ENCODE measurements around the gene PMS1. TPM values are rescaled to one million over a fixed set of nuclear protein-coding genes. Genes with fewer than 3 reads are reported as not detected.
A peak's percentile ranks its signal among the peaks of the same experiment; 100 is the strongest.

Gene PMS1
- total and polyA plus RNA-seq, 2 experiments from 2014 or later: 53.7 to 64.1 TPM

- Histone ChIP-seq H3K4me3 (peak overlapping the region; percentile 60; the same call in 1 of the 2 replicates), H3F3A (replicated peaks; ENCODE audit: low read depth) (no peaks in the 10 kb centered on the region)
- peaks cover 66% of the 10 kb centered on the region for H3K36me3 Mint-ChIP-seq (ENCODE audit: low read depth)
These were observed 2.0 kb upstream of the PMS1 start for GRCh38 chr2:189782221-189782671.

More at GRCh38 chr2:189782221-189782671, 2.0 kb upstream of the PMS1 start:
- Histone ChIP-seq H3K4me1 (ENCODE audit: insufficient read depth) (0 out of 2 replicates have a peak, but pooled peaks cover 5% of the 10 kb centered on the region), H3K79me2 (replicated peaks; ENCODE audit: insufficient read depth) (peaks cover 71% of the 10 kb centered on the region), H3K4me2 (peak overlapping the region; percentile 75), H3K27me3 (ENCODE audit: insufficient read depth) (no peaks in the 10 kb centered on the region), H4K20me1 (replicated peaks; ENCODE audit: insufficient read depth) (peaks cover 10% of the 10 kb centered on the region; the same call in 1 of the 2 replicates), H2AFZ (no peak overlapping the region), H3K27ac (ENCODE audit: low read depth) (no peak overlapping the region), H3K36me3 (ENCODE audit: insufficient read depth) (peaks cover 23% of the 10 kb centered on the region), H3K9me2 (ENCODE audit: insufficient read depth) (no peaks in the 10 kb centered on the region)
- no peak for TF ChIP-seq ZNF331 (CRISPR knock-in tag; IDR thresholded peaks at IDR 0.05; ENCODE audit: low read depth)
- no peak for TF ChIP-seq EZH2phosphoT487 (IDR thresholded peaks at IDR 0.05; ENCODE audit: unreplicated experiment)
- TF ChIP-seq NANOG (IDR thresholded peaks at IDR 0.05; ENCODE audit: borderline replicate concordance): no peak
- no peak for TF ChIP-seq ZNF114 (CRISPR knock-in tag; IDR thresholded peaks at IDR 0.05)
- TF ChIP-seq REST (IDR thresholded peaks at IDR 0.05; ENCODE audit: unreplicated experiment): no peak
- TF ChIP-seq CREB1 (CRISPR knock-in tag; IDR thresholded peaks at IDR 0.05; ENCODE audit: low read depth): no peak
- no peak for TF ChIP-seq POLR2AphosphoS5 (IDR thresholded peaks at IDR 0.05; ENCODE audit: low read depth)
- TF ChIP-seq EZH2 (IDR thresholded peaks at IDR 0.05; ENCODE audit: low read depth, unreplicated experiment): no peak
- TF ChIP-seq ZNF462 (CRISPR knock-in tag; IDR thresholded peaks at IDR 0.05): no peak
- no peak for TF ChIP-seq JUNB (IDR thresholded peaks at IDR 0.05; ENCODE audit: unreplicated experiment)
- TF ChIP-seq STAT1 (IDR thresholded peaks at IDR 0.05; ENCODE audit: unreplicated experiment): no peak
- TF ChIP-seq ETS1 (IDR thresholded peaks at IDR 0.05): no peak
- TF ChIP-seq CTCF (conservative IDR thresholded peaks at IDR 0.05; ENCODE audit: low read depth in 2 of 2): no peak
- H3K4me1 Mint-ChIP-seq: peaks cover 21% of the 10 kb centered on the region
- no peak overlapping the region for H3K27ac Mint-ChIP-seq
- no peak for DNase-seq (ENCODE audit: low spot score)
- H3K9me3 Mint-ChIP-seq: no peaks in the 10 kb centered on the region
- ATAC-seq: no peak
- peaks cover 5% of the 10 kb centered on the region for H3K27me3 Mint-ChIP-seq (ENCODE audit: insufficient read depth, low read depth, poor library complexity)
- H3K4me3 Mint-ChIP-seq: peak overlapping the region; percentile 95
